ENCODE measurements around the gene DFFB. TPM values are rescaled to one million over a fixed set of nuclear protein-coding genes. Genes with fewer than 3 reads are reported as not detected.

Gene DFFB
- total RNA-seq, 6 experiments from 2014 or later = 2.0 to 3.5 (median 2.9) TPM

DNA sequence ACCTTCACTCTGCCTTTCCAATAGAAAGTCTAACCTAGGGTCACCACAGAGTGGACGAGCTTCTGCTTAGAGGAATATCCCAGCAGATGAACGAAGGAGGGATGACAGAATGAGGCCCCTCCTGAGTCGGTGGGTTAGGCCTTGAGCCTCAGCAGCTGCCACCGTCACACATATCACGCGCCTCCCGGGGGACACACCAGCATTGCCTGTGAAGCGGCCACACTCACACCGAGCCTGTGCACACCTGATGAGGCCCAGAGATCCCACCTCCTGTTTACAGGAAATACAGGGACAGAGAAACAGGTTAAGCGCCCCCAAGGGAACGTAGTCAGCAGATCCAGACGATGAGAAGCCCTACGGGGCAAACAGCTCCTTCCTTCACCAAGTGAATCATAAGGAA lies 35.8 kb upstream of the DFFB start:
- Histone ChIP-seq H3K9me3 (no peaks in the 10 kb centered on the region), H3K27me3 (no peaks in the 10 kb centered on the region), H3K36me3 (peaks cover 0 to 41% (median 10%) of the 10 kb centered on the region in 4 donors), H3K4me1 (no peaks in the 10 kb centered on the region), H3K27ac (no peak overlapping the region), H3K4me3 (no peak overlapping the region)
- TF ChIP-seq, protein P1, sequence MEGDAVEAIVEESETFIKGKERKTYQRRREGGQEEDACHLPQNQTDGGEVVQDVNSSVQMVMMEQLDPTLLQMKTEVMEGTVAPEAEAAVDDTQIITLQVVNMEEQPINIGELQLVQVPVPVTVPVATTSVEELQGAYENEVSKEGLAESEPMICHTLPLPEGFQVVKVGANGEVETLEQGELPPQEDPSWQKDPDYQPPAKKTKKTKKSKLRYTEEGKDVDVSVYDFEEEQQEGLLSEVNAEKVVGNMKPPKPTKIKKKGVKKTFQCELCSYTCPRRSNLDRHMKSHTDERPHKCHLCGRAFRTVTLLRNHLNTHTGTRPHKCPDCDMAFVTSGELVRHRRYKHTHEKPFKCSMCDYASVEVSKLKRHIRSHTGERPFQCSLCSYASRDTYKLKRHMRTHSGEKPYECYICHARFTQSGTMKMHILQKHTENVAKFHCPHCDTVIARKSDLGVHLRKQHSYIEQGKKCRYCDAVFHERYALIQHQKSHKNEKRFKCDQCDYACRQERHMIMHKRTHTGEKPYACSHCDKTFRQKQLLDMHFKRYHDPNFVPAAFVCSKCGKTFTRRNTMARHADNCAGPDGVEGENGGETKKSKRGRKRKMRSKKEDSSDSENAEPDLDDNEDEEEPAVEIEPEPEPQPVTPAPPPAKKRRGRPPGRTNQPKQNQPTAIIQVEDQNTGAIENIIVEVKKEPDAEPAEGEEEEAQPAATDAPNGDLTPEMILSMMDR (IDR thresholded peaks at IDR 0.05) = no peak
- TF ChIP-seq POLR2A (IDR thresholded peaks at IDR 0.05) = no peak
- DNase-seq (peak in 1 of 3 donors; percentile 10), ATAC-seq (no peak)
- WGBS (ENCODE audit: insufficient coverage, low coverage, low lambda C conversion rate, missing lambda C conversion rate) = 84% methylated on average over 6 of the region's 13 CpGs
- intact Hi-C loops (cut with DNase I) = no loop called here

DNA sequence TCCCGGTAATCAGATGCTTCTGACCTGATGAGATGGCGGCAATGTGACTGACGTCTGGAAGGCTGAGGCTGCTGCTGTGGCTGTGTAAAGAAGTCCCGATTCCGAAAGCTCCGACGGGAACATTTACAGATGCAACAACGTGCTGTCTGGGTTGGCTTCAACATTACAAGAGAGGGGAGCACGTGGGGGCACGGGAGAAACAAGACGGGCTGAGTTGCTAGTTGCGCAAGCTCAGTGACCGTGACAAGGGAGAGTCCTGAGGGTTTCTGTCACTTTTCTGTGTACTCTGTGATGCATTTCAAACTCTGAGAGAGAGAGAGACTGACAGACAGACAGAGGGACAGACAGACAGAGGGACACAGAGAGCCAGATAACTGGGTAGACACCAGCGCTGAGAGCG lies 35.4 kb upstream of the DFFB start:
- TF ChIP-seq POLR2A (IDR thresholded peaks at IDR 0.05) = no peak
- TF ChIP-seq, protein P1 (IDR thresholded peaks at IDR 0.05) = no peak
- Histone ChIP-seq H3K9me3 (no peaks in the 10 kb centered on the region), H3K4me3 (no peak overlapping the region), H3K4me1 (no peaks in the 10 kb centered on the region), H3K27me3 (no peaks in the 10 kb centered on the region), H3K36me3 (peaks cover 0 to 45% (median 10%) of the 10 kb centered on the region in 4 donors), H3K27ac (no peak overlapping the region)
- ATAC-seq = no peak
- intact Hi-C loops (cut with DNase I) = no loop called here
- peak in 1 of 3 donors; percentile 6 for DNase-seq
- 90% methylated on average over 13 of the region's 15 CpGs for WGBS (ENCODE audit: insufficient coverage, low coverage, low lambda C conversion rate, missing lambda C conversion rate)

DNA sequence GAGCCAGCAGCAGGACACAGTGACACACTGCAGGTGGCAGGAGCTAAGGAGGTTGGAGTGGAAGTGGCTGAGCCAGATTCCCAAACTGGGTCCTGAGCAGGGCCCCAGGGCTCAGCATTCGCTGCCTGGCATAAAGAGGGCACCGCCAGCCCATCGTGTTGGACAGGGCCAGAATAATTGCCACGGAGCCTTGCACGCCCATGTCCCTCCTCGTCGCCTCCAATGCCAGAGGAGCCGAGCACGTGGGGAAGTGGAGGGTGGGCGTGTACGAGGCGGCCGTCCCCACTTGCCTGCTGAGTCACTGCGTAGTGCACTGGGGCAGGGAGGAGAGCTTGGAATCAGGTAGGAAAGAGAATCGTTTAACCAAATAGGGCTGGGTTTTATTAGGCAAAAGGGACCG lies 34.9 kb upstream of the DFFB start:
- H3K36me3 ChIP-seq = peaks cover 0 to 48% (median 10%) of the 10 kb centered on the region in 4 donors
- TF ChIP-seq, protein P1 (IDR thresholded peaks at IDR 0.05) = no peak
- no peak for TF ChIP-seq POLR2A (IDR thresholded peaks at IDR 0.05)
- no peaks in the 10 kb centered on the region for H3K9me3 ChIP-seq
- H3K27ac ChIP-seq = no peak overlapping the region
- no peak overlapping the region for H3K4me3 ChIP-seq
- no peaks in the 10 kb centered on the region for H3K4me1 ChIP-seq
- ATAC-seq (no peak), DNase-seq (peak in 1 of 3 donors; percentile 9)
- 89% methylated on average over 12 of the region's 16 CpGs for WGBS (ENCODE audit: insufficient coverage, low coverage, low lambda C conversion rate, missing lambda C conversion rate)
- H3K27me3 ChIP-seq = no peaks in the 10 kb centered on the region
- intact Hi-C loops (cut with DNase I) = no loop called here

- no peaks in the 10 kb centered on the region for H3K27me3 ChIP-seq
- H3K9me3 ChIP-seq = no peaks in the 10 kb centered on the region
- peaks cover 0 to 66% (median 15%) of the 10 kb centered on the region in 4 donors for H3K36me3 ChIP-seq
- H3K4me3 ChIP-seq = no peak overlapping the region
- no peak for DNase-seq
- no peak overlapping the region for H3K27ac ChIP-seq
- H3K4me1 ChIP-seq = no peaks in the 10 kb centered on the region
- no peak for ATAC-seq
- TF ChIP-seq, protein P1 (IDR thresholded peaks at IDR 0.05) = no peak
- no peak for TF ChIP-seq POLR2A (IDR thresholded peaks at IDR 0.05)
- WGBS (ENCODE audit: insufficient coverage, low coverage, low lambda C conversion rate, missing lambda C conversion rate) = 79% methylated on average over 8 of the region's 8 CpGs
- intact Hi-C loops (cut with DNase I) = no loop called here
These were observed 32.6 kb upstream of the DFFB start for GRCh38 chr1:3824650-3825049.

DNA sequence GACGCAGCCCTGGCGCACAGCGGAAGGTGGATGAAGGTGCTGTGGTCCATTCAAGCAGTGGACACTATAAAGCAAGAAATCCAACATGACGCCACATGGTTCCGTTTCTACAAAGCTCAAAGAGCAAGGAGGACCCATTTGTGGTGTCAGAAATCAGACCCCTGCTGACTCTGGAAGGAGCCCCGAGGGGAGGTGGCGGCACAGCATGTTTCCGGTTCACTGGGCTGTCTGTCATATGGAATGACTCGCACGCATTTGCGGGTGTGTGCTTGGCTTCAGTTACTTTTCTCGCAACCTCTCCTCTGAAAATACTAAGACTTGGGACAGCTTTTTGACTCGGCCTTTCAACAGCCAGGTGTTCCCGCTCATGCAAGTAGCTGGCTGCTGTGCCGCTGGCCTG lies 31.9 kb upstream of the DFFB start:
- Histone ChIP-seq H3K4me1 (no peaks in the 10 kb centered on the region), H3K27me3 (no peaks in the 10 kb centered on the region), H3K27ac (no peak overlapping the region), H3K36me3 (peaks cover 0 to 66% (median 20%) of the 10 kb centered on the region in 4 donors), H3K9me3 (no peaks in the 10 kb centered on the region), H3K4me3 (no peak overlapping the region)
- TF ChIP-seq, protein P1 (IDR thresholded peaks at IDR 0.05) = no peak
- no peak for TF ChIP-seq POLR2A (IDR thresholded peaks at IDR 0.05)
- intact Hi-C loops (cut with DNase I) = no loop called here
- DNase-seq = no peak
- 90% methylated on average over 9 of the region's 15 CpGs for WGBS (ENCODE audit: insufficient coverage, low coverage, low lambda C conversion rate, missing lambda C conversion rate)
- no peak for ATAC-seq
